NOMO-1 treated with dmso at 0.1 percent for 144 hours (cell line): ENCODE measurements around the gene PEX11B.

Source experiments
- DNase-seq: peaks from one replicate; lab custom pipeline; 2025; ENCODE audit not compliant: unreplicated experiment; lab: John Stamatoyannopoulos, UW

PEX11B gene

GRCh38 chr1:145912128-145912641, 6.3 kb downstream of the PEX11B start:
- no peak for DNase-seq

GRCh38 chr1:145908653-145909052, 9.9 kb downstream of the PEX11B start:
- DNase-seq, result no peak

- no peak for DNase-seq
Observed at GRCh38 chr1:145906954-145907753, 11.4 kb downstream of the PEX11B start.

- DNase-seq, result no peak
Observed at GRCh38 chr1:145901312-145902021, 17.1 kb downstream of the PEX11B start.

GRCh38 chr1:145898756-145899155, 19.8 kb downstream of the PEX11B start:
- DNase-seq, result no peak

- DNase-seq, result no peak
Observed at GRCh38 chr1:145897969-145898368, 20.5 kb downstream of the PEX11B start.

- no peak for DNase-seq
Observed at GRCh38 chr1:145895471-145895870, 23.0 kb downstream of the PEX11B start.

GRCh38 chr1:145893306-145894055, 25.0 kb downstream of the PEX11B start:
- DNase-seq, result no peak

GRCh38 chr1:145892486-145893087, 25.9 kb downstream of the PEX11B start:
- no peak for DNase-seq

- DNase-seq, result no peak
Observed at GRCh38 chr1:145891587-145892485, 26.7 kb downstream of the PEX11B start.

- no peak for DNase-seq
Observed at GRCh38 chr1:145891143-145891542, 27.4 kb downstream of the PEX11B start.

- no peak for DNase-seq
Observed at GRCh38 chr1:145889722-145890121, 28.8 kb downstream of the PEX11B start.

GRCh38 chr1:145887631-145888030, 30.9 kb downstream of the PEX11B start:
- no peak for DNase-seq

GRCh38 chr1:145886816-145887215, 31.7 kb downstream of the PEX11B start:
- DNase-seq, result no peak

GRCh38 chr1:145886390-145886789, 32.1 kb downstream of the PEX11B start:
- DNase-seq, result no peak

- peak; percentile 41 for DNase-seq
Observed at GRCh38 chr1:145885738-145886287, 32.7 kb downstream of the PEX11B start, which contains the start of gene ANKRD35. Gene ANKRD35 (minus strand): TSS chr1:145885866. CDS start chr1:145885758, 108 bp downstream.

- no peak for DNase-seq
Observed at GRCh38 chr1:145884675-145885074, 33.8 kb downstream of the PEX11B start.

- DNase-seq, result no peak
Observed at GRCh38 chr1:145879775-145880174, 38.7 kb downstream of the PEX11B start.

- no peak for DNase-seq
Observed at GRCh38 chr1:145878724-145879123, 39.8 kb downstream of the PEX11B start.
